HG02678 (cell line): Measurements from ENCODE around the gene EIF3A.
A peak's percentile ranks its signal among the peaks of the same experiment; 100 is the strongest.

Experiments
- ATAC-seq: cut with Tn5 transposase; IDR thresholded peaks from one replicate; pipeline ENCODE4 v1.9.1; 2021; ENCODE audit warnings: mild to moderate bottlenecking, moderate library complexity; ENCODE audit not compliant: unreplicated experiment

Gene EIF3A

DNA sequence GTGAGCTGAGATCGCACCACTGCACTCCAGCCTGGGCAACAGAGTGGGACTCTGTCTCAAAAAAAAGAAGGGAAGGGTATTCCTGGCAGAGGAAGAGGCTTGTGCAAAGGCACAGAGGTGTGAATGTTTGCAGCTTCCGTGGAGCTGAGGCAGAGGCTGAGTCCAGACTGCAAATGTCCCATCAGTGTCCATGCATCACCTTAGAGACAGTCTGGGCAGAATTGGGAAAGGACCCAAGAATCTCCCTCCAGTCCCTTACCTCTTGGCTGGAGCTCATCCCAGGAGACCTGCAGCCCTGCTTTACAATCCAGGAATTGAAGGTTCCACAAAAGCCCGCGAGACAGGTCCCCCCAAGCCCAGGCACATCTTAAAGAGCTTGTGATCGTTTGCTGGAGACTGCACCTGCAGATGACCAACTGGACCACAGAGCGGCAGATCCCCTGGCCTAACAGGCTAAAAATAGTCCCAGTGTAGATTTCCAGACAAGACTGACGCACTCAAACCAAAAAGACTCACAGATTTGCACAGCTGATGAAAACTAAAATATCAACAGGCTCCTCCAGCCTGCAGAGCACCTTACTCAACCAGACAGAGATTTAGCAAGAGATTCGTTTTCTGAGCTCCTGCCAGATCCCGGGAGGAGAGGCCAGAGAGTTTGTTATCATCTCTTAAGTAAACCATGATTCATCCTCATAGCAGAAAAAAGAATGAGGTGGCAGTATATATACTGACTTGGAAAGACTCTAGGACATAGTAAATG lies 74.0 kb downstream of the EIF3A start:
- ATAC-seq = no peak

DNA sequence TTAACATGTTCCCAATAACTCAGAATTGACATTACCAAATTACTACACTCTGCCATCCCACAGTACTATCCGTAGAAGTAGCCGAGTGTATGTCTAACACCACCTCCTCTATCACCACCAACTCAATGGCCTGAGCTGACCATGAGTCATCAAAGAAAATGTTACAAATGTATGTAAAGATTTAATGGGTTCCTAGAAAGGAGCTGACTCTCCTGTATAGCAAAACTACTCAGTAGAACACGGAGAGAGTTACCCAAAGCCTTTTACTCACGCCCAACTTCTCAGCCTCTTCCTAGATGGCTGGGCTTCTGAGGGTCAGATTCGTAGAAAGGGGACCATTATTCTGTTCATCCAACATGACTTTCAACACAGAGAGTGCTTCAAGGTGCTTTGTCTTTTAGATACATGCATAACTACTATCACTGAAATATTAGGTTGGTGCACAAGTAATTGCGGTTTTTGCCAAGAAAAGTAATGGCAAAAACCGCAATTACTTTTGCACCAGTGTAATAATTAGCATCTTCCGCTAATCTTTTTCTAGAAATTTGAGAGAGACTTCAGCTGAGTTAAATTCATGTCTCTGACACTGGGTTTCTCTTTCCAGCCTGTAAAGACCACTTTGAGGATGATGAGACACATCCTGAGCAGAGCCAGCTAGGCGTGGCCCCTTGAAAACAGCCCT lies 75.1 kb downstream of the EIF3A start:
- no peak for ATAC-seq

DNA sequence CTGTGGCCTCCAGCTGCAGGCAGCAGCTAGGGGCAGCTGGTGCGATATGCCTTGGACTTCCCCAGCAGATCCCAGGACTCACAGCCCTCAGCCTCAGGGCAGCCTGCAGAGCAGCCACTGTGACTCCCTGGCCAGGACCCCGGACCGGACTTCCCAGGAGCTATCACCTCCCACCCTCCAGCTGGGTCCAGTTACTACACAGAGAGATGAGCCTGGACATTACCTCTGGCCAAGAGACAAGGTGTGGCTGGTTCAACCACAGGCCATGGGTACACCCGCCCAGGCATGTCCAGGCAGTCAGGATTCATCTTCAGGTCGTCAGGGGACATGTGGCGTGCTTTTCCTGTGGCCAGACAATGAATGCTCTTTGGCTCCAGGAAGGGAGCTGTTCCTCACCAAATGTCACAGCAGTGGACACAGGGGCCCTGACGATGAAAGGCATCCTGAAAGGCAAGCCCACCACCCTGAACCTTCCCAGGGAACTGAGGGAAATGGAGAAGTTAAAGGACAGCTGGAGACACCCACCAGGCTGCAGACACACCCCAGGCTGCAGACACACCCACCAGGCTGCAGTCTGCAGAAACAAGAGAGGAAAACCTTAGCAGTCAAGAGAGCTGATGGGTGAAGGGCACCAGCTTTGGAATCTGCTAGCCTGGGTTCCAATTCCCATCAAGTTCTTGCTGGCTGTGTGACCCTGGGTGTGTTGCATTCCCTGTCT lies 76.9 kb downstream of the EIF3A start:
- no peak for ATAC-seq

DNA sequence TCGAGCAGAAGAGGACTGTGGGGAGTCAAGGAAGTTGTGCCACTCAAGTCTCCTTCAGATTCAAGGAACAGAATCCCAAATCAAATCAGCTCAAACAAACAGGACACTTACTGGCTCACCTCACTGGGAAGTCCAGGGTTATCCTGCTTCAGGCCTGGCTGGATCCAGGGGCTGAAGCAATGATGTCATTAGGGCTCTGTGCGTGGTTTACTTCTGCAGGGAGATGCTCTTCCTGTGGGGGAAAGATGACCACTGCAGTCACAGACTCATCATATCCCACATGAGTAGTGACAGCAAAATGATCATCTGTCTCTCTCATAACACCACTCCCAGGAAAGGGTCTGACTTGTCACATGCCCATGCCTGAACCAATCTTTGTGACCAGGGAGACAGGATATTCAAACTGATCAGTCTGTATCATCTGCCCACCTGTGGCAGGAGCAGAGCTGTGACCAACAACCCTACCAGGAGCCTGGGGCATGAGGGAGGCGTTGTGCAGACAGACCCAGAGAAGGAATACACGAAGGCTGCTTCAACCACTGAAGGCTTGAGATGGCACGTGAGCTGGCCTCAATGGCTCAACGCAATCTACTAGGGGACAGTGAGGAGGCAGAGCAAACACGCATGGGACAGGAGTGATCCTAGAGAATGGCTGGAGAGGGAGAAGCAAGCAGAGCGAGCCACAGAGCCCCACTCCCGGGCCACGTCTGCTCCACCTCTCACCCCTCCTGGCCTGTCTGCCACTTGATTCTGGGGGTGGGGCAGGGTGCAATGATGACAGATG lies 78.7 kb downstream of the EIF3A start:
- no peak for ATAC-seq

DNA sequence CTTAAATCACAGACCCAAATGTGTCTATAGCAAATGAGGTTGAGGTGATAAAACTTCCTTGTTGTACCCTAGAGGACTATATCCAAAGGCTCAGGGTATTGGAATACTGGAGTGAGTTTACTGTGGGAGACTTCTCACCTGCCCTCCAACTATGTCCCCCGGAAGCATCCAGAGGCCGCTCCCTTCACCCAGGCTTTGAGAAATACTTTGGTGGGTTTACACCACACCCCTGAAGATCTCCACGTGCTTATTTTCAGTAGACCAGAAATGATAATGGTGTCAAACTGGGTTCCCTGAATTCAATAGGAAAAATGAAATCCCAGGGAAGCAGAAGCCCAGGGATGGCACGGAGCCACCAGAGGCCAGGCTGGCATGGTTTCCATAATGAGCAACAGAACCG lies 82.4 kb downstream of the EIF3A start:
- no peak for ATAC-seq

DNA sequence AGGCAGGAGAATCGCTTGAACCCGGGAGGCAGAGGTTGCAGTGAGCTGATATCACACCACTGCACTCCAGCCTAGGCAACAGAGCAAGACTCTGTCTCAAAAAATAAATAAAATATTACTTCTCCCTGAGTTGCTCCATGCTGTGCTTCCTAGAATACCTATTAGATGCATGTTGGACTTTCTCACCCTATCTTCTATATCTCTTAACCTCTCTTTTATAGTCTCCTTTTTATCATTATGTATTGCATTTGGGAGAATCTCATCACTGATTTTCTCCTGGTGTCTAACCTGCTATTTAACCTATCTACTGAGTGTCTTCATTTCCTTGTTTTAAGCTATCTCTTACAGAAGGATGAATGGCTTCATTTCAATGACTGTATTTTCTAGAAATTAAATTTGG lies 83.2 kb downstream of the EIF3A start:
- ATAC-seq = no peak

DNA sequence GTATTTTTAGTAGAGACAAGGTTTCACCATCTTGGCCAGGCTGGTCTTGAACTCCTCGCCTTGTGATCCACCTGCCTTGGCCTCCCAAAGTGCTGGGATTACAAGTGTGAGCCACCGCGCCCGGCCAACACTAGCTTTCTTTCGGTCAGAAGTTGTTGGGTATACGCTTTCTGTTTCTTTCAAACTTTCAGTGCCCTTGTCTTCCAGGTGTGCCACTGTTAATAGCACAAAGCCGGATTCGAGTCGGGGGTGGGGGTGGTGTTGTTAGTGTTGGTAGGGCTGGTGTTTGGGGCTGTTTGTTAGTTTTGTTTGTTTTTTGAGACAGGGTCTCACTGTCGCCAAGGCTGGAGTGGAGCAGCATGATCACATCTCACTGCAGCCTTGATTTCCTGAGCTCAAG lies 84.9 kb downstream of the EIF3A start:
- ATAC-seq = no peak

DNA sequence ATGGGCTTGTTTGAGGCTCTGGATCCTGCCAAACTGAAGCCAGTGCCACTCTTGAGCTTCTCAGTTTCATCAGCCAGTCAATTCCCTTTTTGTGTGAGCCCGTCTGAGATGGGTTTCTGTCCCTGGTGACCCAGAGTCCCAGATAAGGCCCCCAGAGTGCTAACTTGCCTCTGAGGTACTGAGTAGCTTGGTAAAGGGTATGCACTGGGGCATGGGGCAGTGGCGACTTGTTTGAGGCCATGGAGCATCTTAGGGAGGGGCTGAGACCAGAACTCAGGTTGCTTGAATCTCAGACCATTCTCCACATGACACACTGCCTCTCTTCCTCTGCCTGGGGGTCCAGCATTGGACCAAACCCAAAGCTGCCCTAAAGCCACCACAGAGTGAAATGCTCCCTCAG lies 86.3 kb downstream of the EIF3A start:
- no peak for ATAC-seq

DNA sequence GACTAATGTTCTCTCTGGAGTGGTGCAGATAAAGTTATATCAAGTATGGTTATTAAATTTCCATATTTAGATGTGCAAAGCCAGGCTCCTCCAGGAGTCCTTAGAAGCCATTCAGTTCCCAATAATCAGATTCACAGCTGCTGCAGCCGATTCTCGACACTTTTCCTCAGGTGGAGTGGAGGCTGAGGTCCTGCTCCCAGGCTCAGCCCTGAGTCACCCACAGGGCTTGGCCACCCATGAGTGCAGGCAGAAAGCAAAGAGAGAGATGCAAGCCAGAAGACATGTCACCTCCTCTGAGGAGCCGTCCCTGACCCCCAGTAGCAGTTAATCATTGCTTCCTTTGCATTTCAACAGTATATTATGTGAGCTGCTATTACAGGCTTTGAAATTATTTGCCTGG lies 87.4 kb downstream of the EIF3A start:
- ATAC-seq = no peak

DNA sequence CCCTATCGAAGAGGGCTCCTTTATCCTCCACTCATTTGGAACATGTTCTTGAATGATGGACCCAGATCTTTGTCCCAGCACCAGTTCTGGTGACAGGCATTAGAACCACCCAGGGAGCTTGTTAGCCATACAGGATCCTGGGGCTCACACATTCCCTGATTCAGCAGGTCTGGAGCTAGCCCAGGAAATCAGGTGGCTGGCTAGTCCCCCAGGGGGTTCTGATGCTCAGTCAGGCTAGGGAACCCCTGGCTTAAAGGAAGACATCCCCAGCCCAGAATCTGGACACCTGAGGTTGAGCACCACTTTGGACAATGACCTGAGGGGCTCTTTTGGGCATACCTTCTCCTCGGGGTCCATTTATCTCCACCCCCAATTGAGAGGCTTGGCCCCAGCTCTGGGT lies 88.1 kb downstream of the EIF3A start:
- no peak for ATAC-seq

DNA sequence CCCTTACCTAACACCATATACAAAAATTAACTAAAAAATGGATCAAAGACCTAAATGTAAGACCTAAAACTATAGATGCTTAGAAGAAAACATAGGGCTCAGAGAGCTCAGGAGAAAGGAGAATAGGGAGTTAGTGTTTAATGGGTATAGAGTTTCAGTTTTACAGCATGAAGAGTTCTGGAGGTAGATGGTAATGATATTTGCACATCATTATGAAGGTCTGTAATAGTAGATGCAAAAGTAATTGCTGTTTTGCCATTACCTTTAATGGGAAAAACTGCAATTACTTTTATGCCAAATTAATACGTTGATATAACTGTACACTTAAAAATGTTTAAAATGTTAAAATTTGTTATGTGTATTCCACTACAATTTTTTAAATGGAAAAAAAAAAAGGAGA lies 90.3 kb downstream of the EIF3A start:
- no peak for ATAC-seq

DNA sequence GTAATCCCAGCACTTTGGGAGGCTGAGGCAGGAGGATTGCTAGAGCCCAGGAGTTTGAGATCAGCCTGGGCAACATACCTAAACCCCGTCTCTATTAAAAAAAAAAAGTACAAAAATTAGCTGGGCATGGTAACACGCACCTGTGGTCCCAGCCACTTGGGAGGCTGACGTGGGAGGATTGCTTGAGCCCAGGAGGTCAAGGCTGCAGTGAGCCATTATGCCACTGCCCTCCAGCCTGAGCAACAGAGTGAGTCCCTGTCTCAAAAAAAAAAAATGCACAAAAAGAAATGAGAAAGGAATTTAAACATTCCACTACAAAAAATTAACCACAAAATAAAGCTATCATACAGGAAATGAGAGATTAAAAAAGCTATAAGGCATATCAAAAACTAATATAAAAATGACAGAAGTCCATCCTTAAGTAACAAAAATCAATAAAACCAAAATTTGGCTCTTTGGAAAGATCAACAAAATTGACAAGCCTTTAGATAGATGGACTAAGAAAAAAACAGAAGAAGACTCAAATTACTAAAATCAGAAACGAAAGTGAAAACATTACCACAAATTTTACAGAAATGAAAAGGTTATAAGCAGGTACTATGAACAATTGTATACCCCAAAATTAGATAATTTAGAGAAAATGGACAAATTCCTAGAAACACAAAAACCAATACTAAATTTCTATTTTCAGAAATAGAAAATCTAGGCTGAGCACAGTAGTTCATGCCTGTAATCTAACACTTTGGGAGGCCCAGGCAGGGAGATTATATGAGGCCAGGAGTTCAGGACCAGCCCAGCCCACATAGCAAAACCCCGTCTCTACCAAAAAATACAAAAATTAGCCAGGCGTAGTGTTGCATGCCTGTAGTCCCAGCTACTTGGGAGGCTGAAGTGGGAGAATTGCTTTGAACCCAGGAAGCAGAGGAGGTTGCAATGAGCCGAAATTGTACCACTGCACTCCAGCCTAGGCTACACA lies 93.5 kb downstream of the EIF3A start:
- ATAC-seq = peak; percentile 74

DNA sequence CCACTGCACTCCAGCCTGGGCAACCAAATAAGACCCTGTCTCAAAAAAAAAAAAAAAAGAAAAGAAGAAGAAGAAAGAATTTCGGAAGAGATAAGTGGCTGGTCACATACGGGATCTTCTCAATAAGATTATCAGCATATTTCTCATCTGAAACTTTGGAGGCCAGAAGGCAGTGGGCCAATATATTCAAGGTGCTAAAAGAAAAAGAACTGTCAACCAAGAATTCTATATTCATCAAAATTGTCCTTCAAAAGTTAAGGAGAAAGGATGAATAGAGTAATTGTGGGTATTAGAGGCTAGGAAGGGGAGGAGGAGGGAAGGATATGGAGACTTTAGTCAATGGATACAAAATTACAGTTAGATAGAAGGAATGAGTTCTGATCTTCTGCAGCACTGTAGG lies 95.0 kb downstream of the EIF3A start:
- ATAC-seq = no peak
